ENCODE results near the gene SEPTIN3.

SEPTIN3 gene

GRCh38 chr22:41969110-41969646 lies at the start of gene SEPTIN3:
Gene SEPTIN3 (plus strand): TSS chr22:41969443. CDS start chr22:41971493, 2,050 bp downstream.
- no peak for DNase-seq (ENCODE audit: low read depth in 2 of 2)

DNA sequence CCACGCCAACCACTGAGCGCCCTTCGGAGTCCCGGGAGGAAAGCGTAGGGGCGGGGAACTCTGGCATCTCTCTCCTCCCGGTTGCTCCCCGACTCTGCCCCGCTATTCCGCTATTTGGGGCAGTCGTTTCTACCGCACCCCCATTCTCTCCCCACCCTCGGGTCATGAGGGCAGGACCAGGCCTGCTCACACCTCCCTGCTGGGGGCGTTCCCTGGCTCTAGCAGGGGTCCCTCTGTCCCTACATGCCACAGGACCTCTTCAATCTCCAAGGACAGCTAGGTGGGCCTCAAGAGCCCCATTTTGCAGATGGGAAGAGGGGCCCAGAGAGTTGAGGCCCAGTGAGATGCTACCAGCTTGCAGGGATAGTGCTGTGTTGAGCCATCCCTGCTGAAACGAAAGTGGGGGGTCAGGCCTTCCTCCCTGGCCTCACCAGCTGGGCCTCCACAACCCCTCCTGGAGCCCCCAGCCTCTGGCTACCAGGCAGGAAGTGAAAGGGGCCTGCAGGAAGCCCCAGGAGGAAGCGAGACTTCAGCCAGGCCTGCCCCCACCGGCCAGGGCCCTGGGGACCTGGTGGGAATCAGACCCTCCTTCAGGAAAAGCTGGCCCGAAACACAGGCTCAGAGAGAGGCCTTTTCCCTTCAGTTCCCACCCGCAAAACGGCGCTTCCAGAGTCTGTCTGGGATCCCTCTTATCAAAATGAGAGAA lies 48.8 kb upstream of the SEPTIN3 start:
- no peak for DNase-seq (ENCODE audit: low read depth in 2 of 2)

- DNase-seq (ENCODE audit: low read depth in 2 of 2), result no peak
Measured at GRCh38 chr22:41922328-41922727, 46.9 kb upstream of the SEPTIN3 start.

DNA sequence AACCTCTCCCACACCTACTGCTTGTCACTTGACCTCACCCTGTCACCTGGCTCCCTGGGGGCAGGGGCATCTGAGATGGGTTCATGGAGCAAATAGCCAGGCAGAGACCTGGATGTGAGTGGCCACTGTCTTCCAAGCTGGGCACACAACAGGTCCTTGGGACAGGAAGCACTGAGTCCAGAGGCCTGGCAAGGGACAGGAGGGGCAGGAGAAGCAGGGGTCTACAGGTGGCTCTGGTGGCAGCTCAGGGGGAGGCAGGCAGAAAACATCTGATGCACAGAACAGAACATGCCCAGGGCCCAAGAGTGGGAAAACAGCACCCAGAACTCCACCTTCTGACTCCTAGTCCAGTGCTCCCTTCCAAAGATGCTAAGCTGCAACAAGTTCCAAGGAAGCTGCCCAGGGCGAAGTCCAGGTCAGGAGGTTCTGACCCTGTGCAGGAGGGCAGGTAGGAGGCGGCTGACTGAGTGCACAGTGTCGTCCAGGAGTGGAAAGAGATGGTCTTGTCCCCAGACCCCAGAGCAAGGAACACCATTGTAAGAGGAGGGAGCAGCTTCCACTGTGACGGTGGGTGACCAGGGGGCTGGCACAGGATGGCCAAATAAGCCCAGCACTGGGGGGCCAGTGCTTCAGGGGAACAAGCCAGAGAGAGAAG lies 46.2 kb upstream of the SEPTIN3 start:
- no peak for DNase-seq (ENCODE audit: low read depth in 2 of 2)

- DNase-seq (ENCODE audit: low read depth in 2 of 2), result no peak
Measured at GRCh38 chr22:41923595-41924276, 45.5 kb upstream of the SEPTIN3 start.

GRCh38 chr22:41925783-41926460 lies 43.3 kb upstream of the SEPTIN3 start:
- peak; percentile 51 to 70 for DNase-seq (ENCODE audit: low read depth in 2 of 2)

- DNase-seq (ENCODE audit: low read depth in 2 of 2), result no peak
Measured at GRCh38 chr22:41927813-41928212, 41.4 kb upstream of the SEPTIN3 start.

DNA sequence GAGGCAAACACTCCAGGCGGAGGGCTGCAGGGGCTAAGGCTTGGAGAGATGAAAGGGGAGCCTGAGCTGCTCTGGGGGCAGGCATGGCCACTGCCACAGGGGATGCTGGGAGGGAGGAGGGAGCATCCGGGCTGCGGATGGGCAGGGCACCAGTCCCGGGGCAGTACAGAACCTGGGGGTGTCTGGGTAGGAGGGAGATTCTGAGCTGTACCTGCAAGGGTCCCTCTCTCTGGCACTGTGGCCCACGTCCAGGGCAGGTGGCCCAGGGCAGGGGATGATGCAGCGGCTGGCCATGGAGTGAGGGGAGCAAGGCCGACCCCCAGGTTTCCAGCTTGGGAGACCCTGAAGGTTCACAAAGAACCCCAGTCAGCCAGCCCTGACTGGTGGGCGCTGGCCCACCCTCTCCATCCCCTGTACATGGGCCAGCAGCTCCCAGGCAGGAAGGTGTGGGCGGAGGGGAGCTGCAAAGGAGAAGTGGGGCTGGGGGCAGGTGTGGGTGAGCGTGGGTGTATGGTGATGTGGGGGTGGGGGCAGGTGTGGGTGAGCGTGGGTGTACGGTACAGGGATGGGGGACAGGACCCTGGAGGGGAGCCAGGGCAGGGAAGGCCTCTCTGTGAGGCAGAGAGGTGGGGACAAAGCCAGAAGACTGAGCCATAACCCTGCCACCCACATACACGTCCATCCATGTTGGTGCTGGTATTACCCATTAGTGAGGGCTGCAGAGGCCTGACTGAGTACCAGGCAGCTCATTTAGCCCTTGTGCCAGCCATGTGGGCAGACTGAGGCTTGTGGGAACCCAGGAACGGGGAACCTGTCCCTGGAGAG lies 40.4 kb upstream of the SEPTIN3 start:
- DNase-seq (ENCODE audit: low read depth in 2 of 2), result no peak

DNA sequence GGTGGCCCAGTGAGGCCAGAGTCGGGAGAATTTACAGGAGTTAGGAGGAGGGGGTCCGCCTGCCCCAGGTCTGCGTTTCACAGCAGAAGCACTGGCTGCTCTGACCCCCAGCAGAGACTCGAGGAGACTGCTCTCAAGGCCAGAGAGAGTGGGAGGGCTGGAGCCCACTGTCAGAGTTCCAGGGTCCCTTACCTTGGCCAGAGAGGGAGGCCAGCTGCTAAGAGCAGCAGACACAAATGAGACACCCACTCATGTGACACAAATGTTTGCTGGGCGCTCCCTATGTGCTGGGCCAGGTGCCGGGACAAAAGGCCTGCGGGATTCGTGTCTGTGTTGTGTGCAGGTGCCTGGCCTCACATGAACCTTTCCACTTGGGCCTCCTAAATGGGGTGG lies 39.8 kb upstream of the SEPTIN3 start:
- DNase-seq (ENCODE audit: low read depth in 2 of 2), result no peak

GRCh38 chr22:41931701-41932269 lies 37.5 kb upstream of the SEPTIN3 start:
- DNase-seq (ENCODE audit: low read depth in 2 of 2), result no peak

DNA sequence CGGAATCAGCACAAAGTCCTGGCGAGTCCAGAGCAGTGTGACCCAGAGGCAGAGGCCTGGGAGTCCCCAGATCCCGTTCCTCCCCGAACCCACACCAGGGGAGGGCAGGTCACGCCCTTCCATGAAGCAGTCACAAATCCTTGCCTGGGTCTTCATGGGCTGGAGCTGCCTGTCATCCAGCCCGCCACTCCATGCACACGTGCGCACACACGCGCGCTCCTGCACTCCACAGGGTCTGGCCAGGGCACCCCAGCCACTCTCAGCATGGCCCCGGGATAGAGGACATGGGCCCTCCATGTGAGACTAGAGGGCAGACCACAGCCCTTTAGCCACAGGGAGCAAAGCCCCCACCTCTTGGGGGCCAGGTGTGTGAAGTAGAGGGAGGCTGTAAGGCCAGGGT lies 36.9 kb upstream of the SEPTIN3 start:
- no peak for DNase-seq (ENCODE audit: low read depth in 2 of 2)

DNA sequence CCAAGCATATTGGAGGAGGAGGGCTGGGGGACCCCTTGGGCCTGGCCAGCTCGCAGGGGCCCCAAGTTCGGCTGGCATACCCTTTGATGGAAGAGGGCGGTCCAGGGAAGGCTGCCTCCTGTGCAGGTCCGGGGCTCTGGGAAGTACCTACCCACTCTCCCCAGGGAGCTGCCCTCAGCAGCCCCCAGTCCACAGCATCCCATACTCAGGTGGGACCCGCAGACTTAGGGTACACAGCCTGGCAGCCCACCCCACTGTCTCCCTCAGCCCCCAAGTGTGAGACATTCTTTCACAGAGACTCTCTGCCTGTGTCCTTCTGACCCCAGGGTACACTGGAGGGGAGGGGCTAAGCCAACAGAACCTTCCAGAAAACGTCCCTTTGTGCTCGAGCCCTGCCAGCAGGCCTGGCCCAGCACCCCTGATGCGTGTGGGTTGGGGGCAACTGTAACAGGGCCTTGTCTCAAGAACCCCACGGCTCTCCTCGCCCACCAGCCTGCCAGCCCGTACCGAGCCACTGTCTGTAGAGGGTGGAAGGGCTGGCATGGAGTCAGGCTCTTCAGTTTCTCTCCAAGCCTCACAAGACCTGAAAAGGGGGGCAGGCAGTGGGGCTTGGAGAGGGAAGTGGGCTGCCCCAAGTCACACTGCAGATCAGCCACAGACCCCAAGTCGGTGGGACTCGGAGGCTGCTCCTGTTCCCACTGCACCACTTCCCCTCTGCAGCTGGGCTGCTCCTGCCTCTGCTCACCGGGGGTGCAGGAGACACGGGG lies 35.6 kb upstream of the SEPTIN3 start:
- no peak for DNase-seq (ENCODE audit: low read depth in 2 of 2)

DNA sequence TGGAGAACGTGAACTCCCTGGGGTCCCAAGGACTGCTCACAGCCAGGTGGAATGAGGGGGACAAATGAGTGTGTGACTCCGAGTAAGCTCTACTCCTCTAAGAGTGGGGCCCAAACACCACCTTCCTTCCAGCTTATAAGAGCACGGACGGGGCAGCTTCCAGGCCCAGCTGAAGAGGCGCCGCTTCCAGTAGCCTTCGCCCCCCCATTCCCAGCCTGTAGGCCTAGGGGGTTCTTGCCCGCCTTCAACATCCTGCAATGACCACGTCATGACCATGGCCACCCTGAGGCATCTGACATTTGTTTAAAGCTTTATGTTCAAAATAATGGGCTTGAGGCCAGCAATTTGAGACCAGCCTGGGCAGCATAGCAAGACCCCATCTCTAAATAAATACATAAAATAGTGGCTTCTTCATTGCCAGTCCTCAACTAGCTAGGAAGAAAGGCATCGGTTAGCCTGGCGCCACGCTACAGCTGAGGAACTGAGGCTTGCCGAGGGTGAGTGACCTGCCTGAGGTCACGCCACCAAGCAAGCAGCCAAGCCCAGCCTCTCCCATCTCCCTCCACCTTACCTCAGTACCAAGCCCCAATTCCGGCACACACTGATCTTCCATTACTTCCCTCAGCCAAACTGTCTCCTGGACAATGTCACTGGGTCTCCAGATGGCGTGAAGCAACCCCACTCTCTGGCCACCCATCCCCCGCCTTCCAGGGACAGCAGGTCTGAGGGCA lies 34.8 kb upstream of the SEPTIN3 start:
- DNase-seq (ENCODE audit: low read depth in 2 of 2), result no peak

DNA sequence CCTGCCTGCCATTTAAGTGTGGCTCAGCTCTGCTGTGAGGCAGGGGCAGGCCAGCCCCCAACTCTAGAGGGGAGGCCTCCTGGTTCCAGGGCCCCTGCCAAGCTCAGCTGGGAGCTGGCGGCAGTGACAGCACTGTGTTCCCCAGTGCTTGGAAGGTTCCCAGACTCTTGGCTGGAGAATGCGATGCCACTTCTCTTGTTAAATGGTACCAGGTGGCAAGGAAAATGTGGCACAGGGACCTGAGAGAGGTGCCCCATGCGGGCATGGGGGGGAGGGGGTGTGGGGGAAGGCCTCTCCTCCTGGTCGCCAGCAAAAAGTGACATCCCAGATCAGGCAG lies 34.3 kb upstream of the SEPTIN3 start:
- no peak for DNase-seq (ENCODE audit: low read depth in 2 of 2)

DNA sequence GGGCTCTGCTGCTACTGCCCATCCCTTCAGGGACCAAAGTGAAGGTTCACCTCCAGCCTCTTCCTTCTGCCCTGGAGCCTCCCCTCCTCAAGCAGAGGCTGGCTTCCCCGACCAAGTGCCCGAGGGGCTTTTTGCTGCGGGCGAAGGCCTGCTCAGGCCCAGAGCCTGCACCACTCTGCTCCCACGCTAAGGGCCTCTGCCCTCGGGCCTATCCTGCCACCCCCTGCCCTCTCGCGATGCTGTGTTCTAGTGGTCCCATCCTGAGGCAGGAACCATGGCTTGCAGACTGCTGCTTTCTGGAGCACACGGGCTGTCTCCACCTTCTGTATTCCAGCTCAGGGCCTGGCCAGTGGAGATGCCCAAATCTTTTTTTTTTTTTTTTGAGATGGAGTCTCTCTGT lies 33.7 kb upstream of the SEPTIN3 start:
- DNase-seq (ENCODE audit: low read depth in 2 of 2), result no peak

- no peak for DNase-seq (ENCODE audit: low read depth in 2 of 2)
Measured at GRCh38 chr22:41936894-41937169, 32.4 kb upstream of the SEPTIN3 start.

GRCh38 chr22:41939981-41940831 lies 29.0 kb upstream of the SEPTIN3 start:
- peak; percentile 89 to 95 for DNase-seq (ENCODE audit: low read depth in 2 of 2)

- peak; percentile 74 to 76 for DNase-seq (ENCODE audit: low read depth in 2 of 2)
Measured at GRCh38 chr22:41940832-41941765, 28.1 kb upstream of the SEPTIN3 start.
